GM12878 (cell line): Measurements from ENCODE around the gene PKHD1. TPM values are rescaled to one million over a fixed set of nuclear protein-coding genes. Genes with fewer than 3 reads are reported as not detected.
A peak's percentile ranks its signal among the peaks of the same experiment; 100 is the strongest.

Experiments used
- ATAC-seq: fragments of 200-7000 bp; cut with Tn5 transposase; 3 replicates; pipeline ENCODE4 v1.9.1; 2020; ENCODE audit warnings: mild to moderate bottlenecking, moderate library complexity
- BruUV-seq: library from RNA; stranded (reverse); fragments of 400-500 nt; replicated peaks from 2 replicates; lab custom pipeline; 2021; lab: Mats Ljungman, UMichigan
- CTCF ChIA-PET: fragments of 300-600 bp; sonication (Branson Sonifier 250); formaldehyde crosslinking; extraction: SDS; loops from one replicate; lab custom pipeline; 2021; ENCODE audit warnings: inconsistent platforms; lab: Yijun Ruan, JAX
- POLR2A ChIA-PET: fragments of 350-600 bp; formaldehyde crosslinking; extraction: SDS; loops from one replicate; lab custom pipeline; 2021; ENCODE audit warnings: inconsistent platforms; lab: Charles Lee
- RAD21 ChIA-PET: fragments of 300-600 bp; sonication (Branson Sonifier 250); formaldehyde crosslinking; loops from one replicate; lab custom pipeline; 2023; ENCODE audit warnings: antibody characterized with exemption; ENCODE audit not compliant: unreplicated experiment; lab: Charles Lee
- SMC1A ChIA-PET: fragments of 300-600 bp; sonication (Branson Sonifier 250); formaldehyde crosslinking; loops from one replicate; lab custom pipeline; 2023; ENCODE audit not compliant: unreplicated experiment, uncharacterized antibody; lab: Charles Lee
- DNase-seq: peaks from one replicate; pipeline ENCODE4 v3.0.0-alpha.2; 2011; ENCODE audit warnings: low read depth, low spot score
- FAIRE-seq: peaks from 3 replicates; lab custom pipeline; 2011; peaks lifted over from hg19 to GRCh38; lab: Jason Lieb, UNC
- H2AFZ ChIP-seq: 2 replicates; pipeline ENCODE4 v1.6.0; 2011; ENCODE audit warnings: low read depth, low read length, control low read depth; ENCODE audit not compliant: control insufficient read depth
- H3K27ac ChIP-seq: 2 replicates; pipeline ENCODE4 v1.5.1; 2011; ENCODE audit warnings: control low read depth; ENCODE audit not compliant: control insufficient read depth, insufficient read depth
- H3K27me3 ChIP-seq, 2 experiments: replicated peaks in 1 of 2; 2 replicates each; pipeline versions ENCODE4 v1.6.0 to v1.6.1; 2011; ENCODE audit warnings: low read length in 1 of 2; ENCODE audit not compliant: control insufficient read depth in 2 of 2, insufficient read depth in 2 of 2
- H3K36me3 ChIP-seq, 2 experiments: 2 replicates each; pipeline ENCODE4 v1.5.1; 2011; ENCODE audit warnings: low read length in 1 of 2; ENCODE audit not compliant: control insufficient read depth in 2 of 2, insufficient read depth in 2 of 2
- H3K4me1 ChIP-seq: 2 replicates; pipeline ENCODE4 v1.6.1; 2011; ENCODE audit warnings: mild to moderate bottlenecking, low read length, moderate library complexity, mixed read lengths; ENCODE audit not compliant: control insufficient read depth, insufficient read depth
- H3K4me2 ChIP-seq: 2 replicates; pipeline ENCODE4 v1.6.0; 2011; ENCODE audit warnings: control low read depth; ENCODE audit not compliant: control insufficient read depth, insufficient read depth
- H3K4me3 ChIP-seq: fragments of 200-600 bp; sonication (generic); 2 replicates; pipeline ENCODE4 v1.5.1; 2016
- H3K79me2 ChIP-seq: 2 replicates; pipeline ENCODE4 v1.6.0; 2011; ENCODE audit warnings: low read length; ENCODE audit not compliant: control insufficient read depth, insufficient read depth
- H3K9ac ChIP-seq: 2 replicates; pipeline ENCODE4 v1.8.0; 2011; ENCODE audit warnings: low read length, control low read depth, mixed read lengths; ENCODE audit not compliant: control insufficient read depth, insufficient read depth
- H3K9me3 ChIP-seq: replicated peaks from 3 replicates; pipeline ENCODE4 v1.5.1; 2011; ENCODE audit warnings: mild to moderate bottlenecking, low read length; ENCODE audit not compliant: control insufficient read depth, insufficient read depth
- H4K20me1 ChIP-seq: 2 replicates; pipeline ENCODE4 v1.6.0; 2011; ENCODE audit not compliant: control insufficient read depth, insufficient read depth
- IKZF1 ChIP-seq: fragments of 450-650 bp; conservative IDR thresholded peaks from 2 replicates; pipeline ENCODE4 v1.6.1; 2017; ENCODE audit warnings: antibody characterized with exemption, mild to moderate bottlenecking
- RAD21 ChIP-seq: IDR thresholded peaks from 2 replicates; pipeline ENCODE4 v1.6.1; 2011; ENCODE audit warnings: mild to moderate bottlenecking, low read depth, low read length, moderate library complexity; ENCODE audit not compliant: insufficient read depth
- RB1 ChIP-seq: fragments of 450-650 bp; formaldehyde crosslinking; IDR thresholded peaks from 2 replicates; pipeline ENCODE4 v1.6.1; 2017; ENCODE audit warnings: mild to moderate bottlenecking, borderline replicate concordance
- RELA ChIP-seq: fragments of 450-650 bp; IDR thresholded peaks from 2 replicates; pipeline ENCODE4 v1.8.0; 2014; ENCODE audit warnings: borderline replicate concordance; ENCODE audit not compliant: partially characterized antibody
- SMARCA5 ChIP-seq: fragments of 450-650 bp; IDR thresholded peaks from 2 replicates; pipeline ENCODE4 v1.6.1; 2017; ENCODE audit warnings: mild to moderate bottlenecking
- STAT3 ChIP-seq: IDR thresholded peaks from 2 replicates; pipeline ENCODE4 v1.6.1; 2011; ENCODE audit warnings: low read depth, low read length, improper control_type of control experiment
- WGBS: methylation state at CpG from one replicate; pipeline ENCODE4 v1.1.6; 2016; ENCODE audit warnings: low lambda C conversion rate; ENCODE audit not compliant: insufficient replicate concordance, insufficient coverage; ENCODE audit errors: missing lambda C conversion rate; 5-methylcytosine and 5-hydroxymethylcytosine counted together
- in situ Hi-C: fragments of 300-500 bp; cut with MboI; formaldehyde crosslinking; loops from 9 replicates; pipeline ENCODE4 v1.14.3; 2018; ENCODE audit warnings: mixed read lengths
- intact Hi-C: fragments of 100-400 bp; cut with micrococcal nuclease; formaldehyde crosslinking; loops from one replicate; pipeline ENCODE4 v1.14.2; 2022; ENCODE audit not compliant: unreplicated experiment
- polyA plus RNA-seq, 11 experiments: library from polyadenylated mRNA; depleted of rRNA in 4 of 11; unstranded in 6 of 11; stranded (reverse) in 5 of 11; fragments of >200 nt; fragmentation: Nextera tagmentation in 4 of 11; fragmentation: Illumina TruSeq in 1 of 11; extraction: Ambion mirVana in 4 of 11; extraction: Trizol in 1 of 11; gene quantifications; 1 replicate in 1 of 11; 2 replicates in 10 of 11; pipeline versions ENCODE4 v1.2.1 to v1.2.3, GENCODE V29; 2011 to 2016; ENCODE audit warnings: inconsistent platforms in 2 of 11, missing spikeins in 2 of 11, low read depth in 1 of 11
- total RNA-seq, 4 experiments: library from RNA; depleted of rRNA in 3 of 4; stranded (reverse); fragments of >200 nt in 3 of 4; fragmentation: Illumina TruSeq in 1 of 4; extraction: Trizol in 1 of 4; gene quantifications; 2 replicates each; pipeline versions ENCODE4 v1.2.1 to v1.2.3, GENCODE V29; 2013 to 2021
- TF ChIP-seq, protein P1 (sequence below): fragments of 450-650 bp; IDR thresholded peaks from 2 replicates; pipeline ENCODE4 v1.6.1; 2017; ENCODE audit warnings: mild to moderate bottlenecking, moderate library complexity
- TF ChIP-seq, protein P2 (sequence below): fragments of 450-650 bp; IDR thresholded peaks from 2 replicates; pipeline ENCODE4 v1.6.1; 2016; ENCODE audit warnings: mild to moderate bottlenecking
- TF ChIP-seq, protein P3 (sequence below): fragments of 450-650 bp; formaldehyde crosslinking; IDR thresholded peaks from 2 replicates; pipeline ENCODE4 v1.4.0; 2022; ENCODE audit warnings: mild to moderate bottlenecking, moderate library complexity

The PKHD1 gene
- total and polyA plus RNA-seq, 10 of the 15 experiments (the other 5 are each of a cell fraction or from before 2014, with no cell fraction given), result under 0.01 to 0.90 (median 0.02) TPM; not detected in 1

DNA sequence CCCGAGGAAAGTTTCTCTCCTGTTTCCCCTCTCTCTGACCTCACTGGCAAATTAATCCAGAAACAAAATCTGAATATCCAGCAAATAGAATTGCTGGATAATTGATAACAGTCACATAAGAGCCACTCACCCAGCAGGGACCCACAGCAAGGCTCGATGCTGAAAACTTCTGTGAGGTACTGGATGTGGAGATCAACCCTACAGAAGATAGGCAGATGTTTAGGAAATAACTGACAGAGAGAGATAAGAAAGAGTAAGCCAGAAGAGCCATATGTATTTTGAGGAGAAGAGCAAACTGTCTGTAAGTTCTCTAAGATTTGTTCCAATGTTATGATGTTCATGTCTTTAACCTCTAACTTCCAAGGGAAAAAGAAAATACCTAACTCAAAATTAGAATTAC lies 59.7 kb downstream of the PKHD1 start (continued):
- TF ChIP-seq, protein P1, sequence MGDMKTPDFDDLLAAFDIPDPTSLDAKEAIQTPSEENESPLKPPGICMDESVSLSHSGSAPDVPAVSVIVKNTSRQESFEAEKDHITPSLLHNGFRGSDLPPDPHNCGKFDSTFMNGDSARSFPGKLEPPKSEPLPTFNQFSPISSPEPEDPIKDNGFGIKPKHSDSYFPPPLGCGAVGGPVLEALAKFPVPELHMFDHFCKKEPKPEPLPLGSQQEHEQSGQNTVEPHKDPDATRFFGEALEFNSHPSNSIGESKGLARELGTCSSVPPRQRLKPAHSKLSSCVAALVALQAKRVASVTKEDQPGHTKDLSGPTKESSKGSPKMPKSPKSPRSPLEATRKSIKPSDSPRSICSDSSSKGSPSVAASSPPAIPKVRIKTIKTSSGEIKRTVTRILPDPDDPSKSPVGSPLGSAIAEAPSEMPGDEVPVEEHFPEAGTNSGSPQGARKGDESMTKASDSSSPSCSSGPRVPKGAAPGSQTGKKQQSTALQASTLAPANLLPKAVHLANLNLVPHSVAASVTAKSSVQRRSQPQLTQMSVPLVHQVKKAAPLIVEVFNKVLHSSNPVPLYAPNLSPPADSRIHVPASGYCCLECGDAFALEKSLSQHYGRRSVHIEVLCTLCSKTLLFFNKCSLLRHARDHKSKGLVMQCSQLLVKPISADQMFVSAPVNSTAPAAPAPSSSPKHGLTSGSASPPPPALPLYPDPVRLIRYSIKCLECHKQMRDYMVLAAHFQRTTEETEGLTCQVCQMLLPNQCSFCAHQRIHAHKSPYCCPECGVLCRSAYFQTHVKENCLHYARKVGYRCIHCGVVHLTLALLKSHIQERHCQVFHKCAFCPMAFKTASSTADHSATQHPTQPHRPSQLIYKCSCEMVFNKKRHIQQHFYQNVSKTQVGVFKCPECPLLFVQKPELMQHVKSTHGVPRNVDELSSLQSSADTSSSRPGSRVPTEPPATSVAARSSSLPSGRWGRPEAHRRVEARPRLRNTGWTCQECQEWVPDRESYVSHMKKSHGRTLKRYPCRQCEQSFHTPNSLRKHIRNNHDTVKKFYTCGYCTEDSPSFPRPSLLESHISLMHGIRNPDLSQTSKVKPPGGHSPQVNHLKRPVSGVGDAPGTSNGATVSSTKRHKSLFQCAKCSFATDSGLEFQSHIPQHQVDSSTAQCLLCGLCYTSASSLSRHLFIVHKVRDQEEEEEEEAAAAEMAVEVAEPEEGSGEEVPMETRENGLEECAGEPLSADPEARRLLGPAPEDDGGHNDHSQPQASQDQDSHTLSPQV, result no peak

DNA sequence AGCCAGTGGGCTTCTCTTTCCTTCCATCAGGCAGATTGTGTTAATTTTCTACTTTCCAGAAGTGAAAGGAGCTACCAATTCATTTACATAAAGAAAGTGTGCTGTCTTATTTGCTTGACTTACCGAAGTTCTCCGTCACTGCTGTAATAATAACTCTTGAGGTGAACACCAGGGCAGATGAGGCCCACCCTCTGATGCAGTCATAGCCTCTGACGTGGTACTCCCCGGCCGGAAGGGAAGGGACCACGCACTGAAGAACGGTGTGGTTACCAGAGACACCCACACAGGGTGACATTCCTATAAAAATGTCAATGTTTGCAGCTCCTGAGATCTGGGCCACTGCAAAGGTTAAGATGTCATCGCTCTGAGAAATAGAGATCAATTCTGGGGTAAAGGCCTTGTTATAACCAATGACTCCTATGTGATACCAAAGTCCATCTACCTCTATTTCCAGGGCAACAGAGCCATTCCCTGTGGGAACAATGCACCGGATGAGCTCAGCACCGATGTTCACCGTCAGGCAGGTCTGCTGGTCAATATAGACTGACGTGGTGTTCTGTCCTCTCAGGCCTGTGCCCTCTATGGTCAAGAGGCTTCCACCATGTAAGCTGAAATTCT lies 62.9 kb downstream of the PKHD1 start:
- in situ Hi-C loops, result loop anchor here (5.0 to 10.0 kb wide), 2 partner anchors 167 to 1210 kb away; partner anchors contain the start of gene TFAP2B
- CTCF ChIA-PET, result interaction anchor here (1.0 to 7.3 kb wide), 8 partner anchors 14 to 674 kb away, joined by 3 to 121 read pairs (median 4); no protein-coding TSS in a partner anchor
- TF ChIP-seq, protein P2, sequence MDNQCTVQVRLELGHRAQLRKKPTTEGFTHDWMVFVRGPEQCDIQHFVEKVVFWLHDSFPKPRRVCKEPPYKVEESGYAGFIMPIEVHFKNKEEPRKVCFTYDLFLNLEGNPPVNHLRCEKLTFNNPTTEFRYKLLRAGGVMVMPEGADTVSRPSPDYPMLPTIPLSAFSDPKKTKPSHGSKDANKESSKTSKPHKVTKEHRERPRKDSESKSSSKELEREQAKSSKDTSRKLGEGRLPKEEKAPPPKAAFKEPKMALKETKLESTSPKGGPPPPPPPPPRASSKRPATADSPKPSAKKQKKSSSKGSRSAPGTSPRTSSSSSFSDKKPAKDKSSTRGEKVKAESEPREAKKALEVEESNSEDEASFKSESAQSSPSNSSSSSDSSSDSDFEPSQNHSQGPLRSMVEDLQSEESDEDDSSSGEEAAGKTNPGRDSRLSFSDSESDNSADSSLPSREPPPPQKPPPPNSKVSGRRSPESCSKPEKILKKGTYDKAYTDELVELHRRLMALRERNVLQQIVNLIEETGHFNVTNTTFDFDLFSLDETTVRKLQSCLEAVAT, result no peak
- TF ChIP-seq STAT3 (no peak), IKZF1 (no peak), RAD21 (no peak), RELA (no peak), RB1 (no peak), SMARCA5 (no peak)
- TF ChIP-seq, protein P3, sequence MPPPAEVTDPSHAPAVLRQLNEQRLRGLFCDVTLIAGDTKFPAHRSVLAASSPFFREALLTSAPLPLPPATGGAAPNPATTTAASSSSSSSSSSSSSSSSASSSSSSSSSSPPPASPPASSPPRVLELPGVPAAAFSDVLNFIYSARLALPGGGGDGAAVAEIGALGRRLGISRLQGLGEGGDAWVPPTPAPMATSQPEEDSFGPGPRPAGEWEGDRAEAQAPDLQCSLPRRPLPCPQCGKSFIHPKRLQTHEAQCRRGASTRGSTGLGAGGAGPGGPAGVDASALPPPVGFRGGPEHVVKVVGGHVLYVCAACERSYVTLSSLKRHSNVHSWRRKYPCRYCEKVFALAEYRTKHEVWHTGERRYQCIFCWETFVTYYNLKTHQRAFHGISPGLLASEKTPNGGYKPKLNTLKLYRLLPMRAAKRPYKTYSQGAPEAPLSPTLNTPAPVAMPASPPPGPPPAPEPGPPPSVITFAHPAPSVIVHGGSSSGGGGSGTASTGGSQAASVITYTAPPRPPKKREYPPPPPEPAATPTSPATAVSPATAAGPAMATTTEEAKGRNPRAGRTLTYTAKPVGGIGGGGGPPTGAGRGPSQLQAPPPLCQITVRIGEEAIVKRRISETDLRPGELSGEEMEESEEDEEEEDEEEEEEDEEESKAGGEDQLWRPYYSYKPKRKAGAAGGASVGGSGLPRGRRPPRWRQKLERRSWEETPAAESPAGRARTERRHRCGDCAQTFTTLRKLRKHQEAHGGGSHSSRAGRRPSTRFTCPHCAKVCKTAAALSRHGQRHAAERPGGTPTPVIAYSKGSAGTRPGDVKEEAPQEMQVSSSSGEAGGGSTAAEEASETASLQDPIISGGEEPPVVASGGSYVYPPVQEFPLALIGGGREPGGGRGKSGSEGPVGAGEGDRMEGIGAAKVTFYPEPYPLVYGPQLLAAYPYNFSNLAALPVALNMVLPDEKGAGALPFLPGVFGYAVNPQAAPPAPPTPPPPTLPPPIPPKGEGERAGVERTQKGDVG (CRISPR knock-in tag), result no peak

More for the DNA sequence above, 62.9 kb downstream of the PKHD1 start:
- Histone ChIP-seq H3K4me2 (no peak overlapping the region), H3K4me3 (no peak overlapping the region), H2AFZ (no peak overlapping the region), H3K9ac (no peak overlapping the region), H3K27me3 (no peaks in the 10 kb centered on the region; a peak in 2 of 4 replicates), H3K4me1 (no peaks in the 10 kb centered on the region), H3K36me3 (no peaks in the 10 kb centered on the region), H3K79me2 (no peaks in the 10 kb centered on the region), H3K27ac (no peak overlapping the region), H4K20me1 (no peaks in the 10 kb centered on the region), H3K9me3 (no peaks in the 10 kb centered on the region)
- 37% methylated on average over 12 of the region's 12 CpGs for WGBS
- no TSS peak for BruUV-seq
- intact Hi-C loops, result no loop called here
- no peak for FAIRE-seq
- ChIA-PET RAD21 (interaction anchor here (0.7 to 0.8 kb wide), 2 partner anchors 25 to 56 kb away, joined by 3 read pairs; no protein-coding TSS in a partner anchor), POLR2A (no interaction called here), SMC1A (interaction anchor here (0.9 to 8.0 kb wide), 7 partner anchors 10 to 170 kb away, joined by 4 to 51 read pairs (median 8); no protein-coding TSS in a partner anchor)
- no peak for DNase-seq
- ATAC-seq, result peak; percentile 52; the same call in 2 of the 3 replicates
